Vagina (tissue), 2 donors: ENCODE data around the gene TGM1.

Experiments
- POLR2A ChIP-seq, 2 donors: fragments of 450-650 bp; IDR thresholded peaks; one replicate each; pipeline ENCODE4 v1.6.1; 2017; ENCODE audit warnings: antibody characterized with exemption in 2 of 2, mild to moderate bottlenecking in 2 of 2, moderate library complexity in 2 of 2
- POLR2AphosphoS5 ChIP-seq, 2 donors: sonication (generic); formaldehyde crosslinking; IDR thresholded peaks; one replicate each; pipeline ENCODE4 v1.9.0; 2017; ENCODE audit warnings: antibody characterized with exemption in 2 of 2, mild to moderate bottlenecking in 2 of 2, low read depth in 1 of 2; ENCODE audit not compliant: insufficient read depth in 1 of 2
- TF ChIP-seq, protein P1 (sequence below), 3 experiments: fragments of 450-650 bp in 2 of 3; fragments of 200-600 bp in 1 of 3; sonication (generic) in 1 of 3; IDR thresholded peaks; one replicate each; pipeline ENCODE4 v1.5.1; 2017 to 2019; ENCODE audit warnings: antibody characterized with exemption in 3 of 3, mild to moderate bottlenecking in 2 of 3, moderate library complexity in 2 of 3

DNA sequence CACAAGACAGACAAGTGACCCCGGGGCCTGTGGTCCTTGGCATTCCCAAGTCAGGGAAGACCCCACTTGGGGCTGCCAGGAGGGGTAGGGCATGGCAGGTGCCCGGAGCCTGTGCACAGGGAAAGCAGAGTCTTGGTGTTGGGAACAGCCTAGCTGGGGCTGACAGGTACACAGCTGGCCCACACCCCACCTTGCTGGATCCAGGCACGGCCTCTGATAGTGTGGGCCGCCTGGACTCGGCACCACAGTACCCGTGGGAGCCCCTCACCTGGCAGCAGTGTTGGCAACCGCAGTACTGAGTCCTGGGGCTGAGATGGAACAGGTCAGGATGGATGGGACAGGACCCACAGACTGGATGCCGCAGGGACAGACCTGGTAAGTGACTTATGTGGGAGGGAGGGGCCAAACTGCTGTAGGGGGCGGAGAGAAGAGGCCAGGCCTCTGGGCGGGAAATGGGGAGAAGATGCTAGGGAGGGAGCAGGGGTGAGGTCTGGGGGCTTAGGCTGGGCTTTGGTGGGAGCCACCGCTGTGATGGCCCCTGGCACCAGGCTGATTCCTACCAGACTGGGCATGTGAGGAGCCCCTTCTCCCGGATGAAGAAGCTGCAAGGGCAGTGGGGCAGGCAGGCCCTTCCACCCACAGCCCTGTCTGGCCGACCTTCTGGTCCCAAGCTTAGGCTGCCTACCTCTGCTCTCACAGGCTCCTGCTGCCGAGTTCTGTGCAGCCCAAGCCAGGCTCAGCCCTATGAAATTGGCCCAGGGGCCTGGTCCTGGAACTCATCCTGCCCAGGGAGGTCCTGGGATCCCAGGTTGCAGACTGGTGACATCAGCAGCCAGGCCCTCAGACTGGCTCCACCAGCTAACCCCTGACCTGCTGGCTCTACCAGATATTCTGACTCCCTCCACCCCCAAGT, at the start of gene TGM1:
- no peak for TF ChIP-seq POLR2A (IDR thresholded peaks at IDR 0.05)
- TF ChIP-seq, protein P1, sequence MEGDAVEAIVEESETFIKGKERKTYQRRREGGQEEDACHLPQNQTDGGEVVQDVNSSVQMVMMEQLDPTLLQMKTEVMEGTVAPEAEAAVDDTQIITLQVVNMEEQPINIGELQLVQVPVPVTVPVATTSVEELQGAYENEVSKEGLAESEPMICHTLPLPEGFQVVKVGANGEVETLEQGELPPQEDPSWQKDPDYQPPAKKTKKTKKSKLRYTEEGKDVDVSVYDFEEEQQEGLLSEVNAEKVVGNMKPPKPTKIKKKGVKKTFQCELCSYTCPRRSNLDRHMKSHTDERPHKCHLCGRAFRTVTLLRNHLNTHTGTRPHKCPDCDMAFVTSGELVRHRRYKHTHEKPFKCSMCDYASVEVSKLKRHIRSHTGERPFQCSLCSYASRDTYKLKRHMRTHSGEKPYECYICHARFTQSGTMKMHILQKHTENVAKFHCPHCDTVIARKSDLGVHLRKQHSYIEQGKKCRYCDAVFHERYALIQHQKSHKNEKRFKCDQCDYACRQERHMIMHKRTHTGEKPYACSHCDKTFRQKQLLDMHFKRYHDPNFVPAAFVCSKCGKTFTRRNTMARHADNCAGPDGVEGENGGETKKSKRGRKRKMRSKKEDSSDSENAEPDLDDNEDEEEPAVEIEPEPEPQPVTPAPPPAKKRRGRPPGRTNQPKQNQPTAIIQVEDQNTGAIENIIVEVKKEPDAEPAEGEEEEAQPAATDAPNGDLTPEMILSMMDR (IDR thresholded peaks at IDR 0.05) = no peak
- no peak for TF ChIP-seq POLR2AphosphoS5 (IDR thresholded peaks at IDR 0.05; ENCODE audit: insufficient read depth in 1 of 2, low read depth in 1 of 2)
